Measurements from ENCODE around the gene GMIP. TPM values are rescaled to one million over a fixed set of nuclear protein-coding genes. Genes with fewer than 3 reads are reported as not detected.
A peak's percentile ranks its signal among the peaks of the same experiment; 100 is the strongest.

Gene GMIP
- total RNA-seq, 1 donor from 2014 or later = 3.0 TPM

DNA sequence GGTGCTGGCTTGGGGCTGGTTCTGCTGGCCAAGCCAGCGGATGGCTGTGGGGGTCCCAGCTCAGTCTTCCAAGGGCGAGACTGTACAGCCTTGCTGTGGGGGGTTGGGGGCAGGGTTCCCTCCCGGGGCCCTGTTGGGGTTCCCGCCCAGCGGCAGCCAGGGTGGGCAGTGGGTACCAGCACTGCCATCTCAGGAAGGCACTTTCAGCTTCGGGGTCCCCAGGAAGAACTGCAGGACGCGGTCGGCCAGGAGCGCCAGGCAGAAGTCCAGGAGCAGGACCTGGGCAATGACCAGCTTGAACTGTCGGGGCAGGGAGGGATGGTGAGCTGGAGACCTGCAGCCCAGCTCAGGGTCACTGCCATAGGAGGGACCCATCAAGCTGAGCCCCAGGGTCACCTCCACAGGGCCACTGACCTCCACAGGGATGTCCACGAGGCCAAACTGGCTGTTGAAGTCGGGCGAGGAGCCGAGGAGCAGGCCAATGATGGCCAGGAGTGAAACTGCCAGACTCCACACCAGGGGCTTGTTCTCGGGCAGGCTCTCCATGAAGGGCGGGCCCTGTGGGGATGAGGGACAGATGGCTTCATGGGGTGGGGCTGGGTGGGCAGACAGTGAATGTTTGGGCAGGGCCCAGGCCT is 1.9 kb upstream of the GMIP start:
- DNase-seq = no peak
- Histone ChIP-seq H3K27ac (replicated peaks) (no peak overlapping the region), H3K36me3 (peaks cover 56% of the 10 kb centered on the region), H3K4me1 (peaks cover 16% of the 10 kb centered on the region), H3K27me3 (ENCODE audit: low read depth) (no peaks in the 10 kb centered on the region), H3K9me3 (replicated peaks) (no peaks in the 10 kb centered on the region), H3K4me3 (no peak overlapping the region)
- intact Hi-C loops (cut with micrococcal nuclease) = no loop called here
- TF ChIP-seq, protein P1, sequence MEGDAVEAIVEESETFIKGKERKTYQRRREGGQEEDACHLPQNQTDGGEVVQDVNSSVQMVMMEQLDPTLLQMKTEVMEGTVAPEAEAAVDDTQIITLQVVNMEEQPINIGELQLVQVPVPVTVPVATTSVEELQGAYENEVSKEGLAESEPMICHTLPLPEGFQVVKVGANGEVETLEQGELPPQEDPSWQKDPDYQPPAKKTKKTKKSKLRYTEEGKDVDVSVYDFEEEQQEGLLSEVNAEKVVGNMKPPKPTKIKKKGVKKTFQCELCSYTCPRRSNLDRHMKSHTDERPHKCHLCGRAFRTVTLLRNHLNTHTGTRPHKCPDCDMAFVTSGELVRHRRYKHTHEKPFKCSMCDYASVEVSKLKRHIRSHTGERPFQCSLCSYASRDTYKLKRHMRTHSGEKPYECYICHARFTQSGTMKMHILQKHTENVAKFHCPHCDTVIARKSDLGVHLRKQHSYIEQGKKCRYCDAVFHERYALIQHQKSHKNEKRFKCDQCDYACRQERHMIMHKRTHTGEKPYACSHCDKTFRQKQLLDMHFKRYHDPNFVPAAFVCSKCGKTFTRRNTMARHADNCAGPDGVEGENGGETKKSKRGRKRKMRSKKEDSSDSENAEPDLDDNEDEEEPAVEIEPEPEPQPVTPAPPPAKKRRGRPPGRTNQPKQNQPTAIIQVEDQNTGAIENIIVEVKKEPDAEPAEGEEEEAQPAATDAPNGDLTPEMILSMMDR (IDR thresholded peaks at IDR 0.05; ENCODE audit: borderline replicate concordance) = no peak

DNA sequence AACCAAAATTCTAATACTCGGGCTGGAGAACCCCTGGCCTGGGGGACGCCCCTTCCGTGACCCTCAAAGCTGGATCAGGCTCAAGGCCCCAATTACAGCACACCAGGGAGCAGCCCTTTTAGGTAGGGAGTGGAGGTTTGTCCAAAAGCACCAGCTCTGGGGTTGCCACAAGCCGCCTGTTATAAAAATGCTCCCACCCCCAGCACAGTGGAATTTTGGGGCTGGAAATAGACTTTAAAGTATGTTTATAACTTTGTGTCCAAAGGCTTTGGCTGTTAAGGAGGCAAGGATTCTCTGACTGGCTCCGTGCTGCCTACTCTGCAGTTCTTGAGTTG is 564 bp upstream of the GMIP start:
- DNase-seq = no peak
- Histone ChIP-seq H3K27ac (replicated peaks) (no peak overlapping the region), H3K9me3 (replicated peaks) (no peaks in the 10 kb centered on the region), H3K4me1 (peaks cover 16% of the 10 kb centered on the region), H3K36me3 (peaks cover 44% of the 10 kb centered on the region), H3K27me3 (ENCODE audit: low read depth) (no peaks in the 10 kb centered on the region), H3K4me3 (peak overlapping the region; percentile 84)
- intact Hi-C loops (cut with micrococcal nuclease) = no loop called here
- TF ChIP-seq, protein P1 (IDR thresholded peaks at IDR 0.05; ENCODE audit: borderline replicate concordance) = no peak

DNA sequence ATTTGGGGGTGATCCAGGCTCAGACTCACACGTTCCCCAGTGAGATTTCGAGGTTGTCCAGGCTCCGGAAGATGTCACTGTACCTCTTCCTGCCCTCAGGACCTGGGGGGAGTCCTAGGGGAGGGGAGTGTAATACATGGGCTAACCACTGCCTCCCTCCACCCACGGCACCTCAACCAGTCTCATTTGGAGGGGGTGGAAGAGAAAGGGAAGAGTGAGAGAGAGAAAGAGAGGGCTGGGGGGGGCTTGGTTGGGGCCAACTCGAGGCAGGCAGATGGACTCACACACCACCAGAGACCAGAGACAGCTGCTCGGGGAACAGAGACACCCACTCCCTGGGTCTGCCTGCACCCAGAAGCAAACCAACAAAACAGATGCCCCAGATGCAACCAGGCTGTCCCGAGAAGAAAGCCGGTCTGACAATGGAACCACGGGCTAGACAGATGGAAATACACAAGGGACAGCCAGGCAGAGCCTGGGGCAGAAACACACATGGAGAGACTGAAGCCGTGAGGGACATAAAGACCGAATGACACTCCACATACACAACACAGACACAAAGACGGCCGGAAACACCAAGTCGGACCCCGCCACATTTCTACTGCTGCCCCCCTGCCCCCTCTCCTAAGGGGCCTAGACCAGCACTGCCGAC is 825 bp downstream of the GMIP start:
- TF ChIP-seq, protein P1 (IDR thresholded peaks at IDR 0.05; ENCODE audit: borderline replicate concordance) = no peak
- Histone ChIP-seq H3K36me3 (peaks cover 30% of the 10 kb centered on the region), H3K9me3 (replicated peaks) (no peaks in the 10 kb centered on the region), H3K4me3 (peak overlapping the region; percentile 84), H3K4me1 (peaks cover 16% of the 10 kb centered on the region), H3K27ac (replicated peaks) (peak overlapping the region; percentile 54), H3K27me3 (ENCODE audit: low read depth) (peaks cover 5% of the 10 kb centered on the region)
- intact Hi-C loops (cut with micrococcal nuclease) = no loop called here
- no peak for DNase-seq

DNA sequence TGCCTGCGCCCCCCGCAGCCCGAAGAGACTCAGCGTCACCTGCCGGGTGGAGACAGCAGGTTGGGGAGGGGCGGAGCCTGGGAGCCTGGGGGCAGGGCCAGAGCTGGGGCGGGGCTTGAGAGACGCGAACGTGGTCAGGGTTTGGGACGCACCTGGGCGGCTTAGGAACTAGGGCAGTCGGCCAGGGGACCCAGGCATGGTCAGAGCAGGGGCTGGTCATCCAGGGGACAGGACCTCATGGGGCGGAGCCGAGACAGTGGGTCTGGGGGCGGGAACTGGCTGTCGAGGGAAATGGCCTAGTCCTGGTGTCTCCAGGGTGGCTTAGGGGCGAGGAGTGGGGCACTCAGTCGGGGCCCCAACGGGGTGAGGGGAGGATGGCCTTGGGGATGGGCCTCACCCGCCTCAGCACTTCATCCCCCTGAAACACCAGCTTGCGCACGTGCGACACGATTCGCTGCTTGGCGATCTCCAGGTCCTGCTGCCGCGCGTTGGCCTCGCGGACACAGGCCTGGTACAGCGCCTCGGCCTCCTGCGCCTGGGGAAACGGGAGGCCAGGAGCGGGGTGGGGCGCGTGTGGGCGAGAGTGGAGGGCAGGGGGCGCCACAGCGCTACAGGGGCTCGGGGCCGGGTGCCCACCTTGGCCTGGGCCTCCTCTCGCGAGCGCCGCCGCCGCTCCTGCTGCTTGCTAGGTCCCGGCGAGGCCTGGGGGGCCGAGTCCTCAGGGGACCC is 5.8 kb downstream of the GMIP start:
- Histone ChIP-seq H3K27me3 (ENCODE audit: low read depth) (peaks cover 11% of the 10 kb centered on the region), H3K9me3 (replicated peaks) (no peaks in the 10 kb centered on the region), H3K4me3 (no peak overlapping the region), H3K36me3 (peaks cover 11% of the 10 kb centered on the region), H3K4me1 (peaks cover 2% of the 10 kb centered on the region), H3K27ac (replicated peaks) (no peak overlapping the region)
- intact Hi-C loops (cut with micrococcal nuclease) = no loop called here
- TF ChIP-seq, protein P1 (IDR thresholded peaks at IDR 0.05; ENCODE audit: borderline replicate concordance) = no peak
- no peak for DNase-seq

DNA sequence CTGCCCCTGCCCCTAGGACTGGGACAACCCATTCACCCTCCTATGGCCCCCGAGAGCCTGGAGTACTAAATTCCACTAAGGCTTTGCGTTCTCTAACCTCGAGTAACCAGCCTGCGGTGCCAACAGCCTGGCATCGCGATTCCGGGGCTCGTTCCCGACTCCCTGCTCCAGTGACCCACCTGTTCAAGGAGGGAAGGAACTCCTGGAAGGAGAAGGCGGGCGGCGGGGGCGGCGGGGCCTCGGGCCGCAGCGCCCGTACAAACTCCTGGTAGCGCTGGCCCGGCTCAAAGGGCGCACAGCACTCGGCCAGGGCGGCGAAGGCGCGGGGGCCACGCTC is 6.3 kb downstream of the GMIP start:
- Histone ChIP-seq H3K9me3 (replicated peaks) (no peaks in the 10 kb centered on the region), H3K36me3 (peaks cover 11% of the 10 kb centered on the region), H3K27ac (replicated peaks) (no peak overlapping the region), H3K27me3 (ENCODE audit: low read depth) (peaks cover 11% of the 10 kb centered on the region), H3K4me1 (no peaks in the 10 kb centered on the region), H3K4me3 (no peak overlapping the region)
- intact Hi-C loops (cut with micrococcal nuclease) = no loop called here
- TF ChIP-seq, protein P1 (IDR thresholded peaks at IDR 0.05; ENCODE audit: borderline replicate concordance) = no peak
- no peak for DNase-seq

Data from left ventricle myocardium inferior (tissue), 1 donor.